Neural crest cell (in vitro differentiated cells): ENCODE results near the gene CD101. TPM values are rescaled to one million over a fixed set of nuclear protein-coding genes. Genes with fewer than 3 reads are reported as not detected.

Experiments
- DNase-seq: peaks from one replicate; pipeline ENCODE4 v3.0.0; 2021; ENCODE audit warnings: low read depth, mixed read lengths, low spot score
- H3K27ac Mint-ChIP-seq: one replicate; pipeline ENCODE4 v1.8.0; 2021; ENCODE audit warnings: mild to moderate bottlenecking, mixed read lengths; ENCODE audit not compliant: unreplicated experiment
- H3K27me3 Mint-ChIP-seq: 2 replicates; pipeline ENCODE4 v1.8.0; 2021; ENCODE audit warnings: low read depth, mild to moderate bottlenecking, mixed read lengths
- H3K36me3 Mint-ChIP-seq: 2 replicates; pipeline ENCODE4 v1.8.0; 2021; ENCODE audit warnings: low read depth, mild to moderate bottlenecking, mixed read lengths
- H3K4me1 Mint-ChIP-seq: 2 replicates; pipeline ENCODE4 v1.8.0; 2021; ENCODE audit warnings: mixed read lengths
- H3K4me3 Mint-ChIP-seq: one replicate; pipeline ENCODE4 v1.8.0; 2021; ENCODE audit warnings: mild to moderate bottlenecking, mixed read lengths
- H3K9me3 Mint-ChIP-seq: 2 replicates; pipeline ENCODE4 v1.8.0; 2021; ENCODE audit warnings: mixed read lengths
- total RNA-seq: library from RNA; stranded (reverse); gene quantifications from 2 replicates; pipeline ENCODE4 v1.2.1, GENCODE V29; 2021
- TF ChIP-seq, protein P1 (sequence below): fragments of 200-600 bp; sonication (generic); conservative IDR thresholded peaks from 2 replicates; pipeline ENCODE4 v1.5.0; 2021; ENCODE audit warnings: antibody characterized with exemption, mild to moderate bottlenecking

Gene CD101
- total RNA-seq, 1 donor from 2014 or later: 3.7 TPM

DNA sequence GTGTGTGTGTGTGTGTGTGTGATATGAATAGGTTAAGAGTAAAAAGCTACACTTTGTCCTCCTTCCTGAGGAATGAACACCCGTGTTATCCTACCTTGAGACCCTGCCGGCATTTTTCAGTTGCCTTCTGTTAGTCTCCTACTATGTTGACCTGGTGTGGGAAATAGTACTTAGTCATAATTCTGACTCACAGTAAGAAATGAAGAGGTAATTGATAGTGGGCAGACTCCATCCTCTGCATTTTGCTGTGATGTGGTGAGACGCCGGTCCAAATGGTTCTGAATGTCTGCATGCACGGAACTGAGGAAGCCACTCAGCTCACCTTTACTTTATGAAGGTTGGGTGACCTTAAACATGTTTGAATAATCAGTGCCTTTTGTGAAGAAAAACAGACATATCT is 12.6 kb downstream of the CD101 start:
- H3K27ac Mint-ChIP-seq: no peak overlapping the region
- peaks cover 8% of the 10 kb centered on the region for H3K4me1 Mint-ChIP-seq
- TF ChIP-seq, protein P1, sequence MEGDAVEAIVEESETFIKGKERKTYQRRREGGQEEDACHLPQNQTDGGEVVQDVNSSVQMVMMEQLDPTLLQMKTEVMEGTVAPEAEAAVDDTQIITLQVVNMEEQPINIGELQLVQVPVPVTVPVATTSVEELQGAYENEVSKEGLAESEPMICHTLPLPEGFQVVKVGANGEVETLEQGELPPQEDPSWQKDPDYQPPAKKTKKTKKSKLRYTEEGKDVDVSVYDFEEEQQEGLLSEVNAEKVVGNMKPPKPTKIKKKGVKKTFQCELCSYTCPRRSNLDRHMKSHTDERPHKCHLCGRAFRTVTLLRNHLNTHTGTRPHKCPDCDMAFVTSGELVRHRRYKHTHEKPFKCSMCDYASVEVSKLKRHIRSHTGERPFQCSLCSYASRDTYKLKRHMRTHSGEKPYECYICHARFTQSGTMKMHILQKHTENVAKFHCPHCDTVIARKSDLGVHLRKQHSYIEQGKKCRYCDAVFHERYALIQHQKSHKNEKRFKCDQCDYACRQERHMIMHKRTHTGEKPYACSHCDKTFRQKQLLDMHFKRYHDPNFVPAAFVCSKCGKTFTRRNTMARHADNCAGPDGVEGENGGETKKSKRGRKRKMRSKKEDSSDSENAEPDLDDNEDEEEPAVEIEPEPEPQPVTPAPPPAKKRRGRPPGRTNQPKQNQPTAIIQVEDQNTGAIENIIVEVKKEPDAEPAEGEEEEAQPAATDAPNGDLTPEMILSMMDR: no peak
- no peaks in the 10 kb centered on the region for H3K36me3 Mint-ChIP-seq
- H3K27me3 Mint-ChIP-seq: no peaks in the 10 kb centered on the region
- no peaks in the 10 kb centered on the region for H3K9me3 Mint-ChIP-seq
- H3K4me3 Mint-ChIP-seq: no peak overlapping the region
- no peak for DNase-seq

DNA sequence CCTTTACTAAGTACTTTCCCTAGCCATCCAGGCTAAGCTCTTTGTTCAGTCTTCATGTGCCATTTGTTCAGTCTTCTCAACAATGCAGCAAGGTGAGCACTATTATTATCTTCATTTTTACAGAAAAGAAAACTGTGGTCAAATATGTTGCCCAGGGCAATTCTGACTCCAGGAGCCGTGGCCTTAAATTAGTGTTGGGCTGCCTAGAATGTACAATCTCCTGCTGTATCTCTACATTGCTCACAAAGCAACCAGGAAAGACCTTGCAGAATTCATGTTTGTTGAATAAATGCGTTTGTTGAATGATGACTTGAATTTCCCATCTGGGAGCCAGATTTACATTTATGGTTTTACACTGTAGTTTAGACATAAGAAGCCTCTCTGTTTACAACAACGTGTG is 14.2 kb downstream of the CD101 start:
- Mint-ChIP-seq H3K36me3 (no peaks in the 10 kb centered on the region), H3K9me3 (no peaks in the 10 kb centered on the region)

DNA sequence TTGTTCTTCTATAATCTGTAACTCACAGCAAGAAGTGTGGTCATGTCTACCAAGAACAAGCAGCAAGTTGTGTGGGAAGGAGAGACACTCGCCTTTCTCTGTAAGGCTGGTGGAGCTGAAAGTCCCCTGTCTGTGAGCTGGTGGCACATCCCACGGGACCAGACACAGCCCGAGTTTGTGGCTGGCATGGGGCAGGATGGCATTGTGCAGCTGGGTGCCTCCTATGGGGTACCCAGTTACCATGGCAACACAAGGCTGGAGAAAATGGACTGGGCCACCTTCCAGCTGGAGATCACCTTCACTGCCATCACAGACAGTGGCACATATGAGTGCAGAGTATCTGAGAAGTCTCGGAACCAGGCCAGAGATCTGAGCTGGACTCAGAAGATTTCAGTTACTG is 15.5 kb downstream of the CD101 start:
- Mint-ChIP-seq H3K4me1 (peaks cover 8% of the 10 kb centered on the region), H3K27me3 (no peaks in the 10 kb centered on the region), H3K9me3 (no peaks in the 10 kb centered on the region), H3K27ac (no peak overlapping the region), H3K4me3 (no peak overlapping the region), H3K36me3 (peaks cover 3% of the 10 kb centered on the region)
- no peak for DNase-seq
- TF ChIP-seq, protein P1: no peak

More for the DNA sequence above, 14.2 kb downstream of the CD101 start:
- TF ChIP-seq, protein P1: no peak
- Mint-ChIP-seq H3K27ac (no peak overlapping the region), H3K4me1 (peaks cover 8% of the 10 kb centered on the region), H3K27me3 (no peaks in the 10 kb centered on the region), H3K4me3 (no peak overlapping the region)
- no peak for DNase-seq

DNA sequence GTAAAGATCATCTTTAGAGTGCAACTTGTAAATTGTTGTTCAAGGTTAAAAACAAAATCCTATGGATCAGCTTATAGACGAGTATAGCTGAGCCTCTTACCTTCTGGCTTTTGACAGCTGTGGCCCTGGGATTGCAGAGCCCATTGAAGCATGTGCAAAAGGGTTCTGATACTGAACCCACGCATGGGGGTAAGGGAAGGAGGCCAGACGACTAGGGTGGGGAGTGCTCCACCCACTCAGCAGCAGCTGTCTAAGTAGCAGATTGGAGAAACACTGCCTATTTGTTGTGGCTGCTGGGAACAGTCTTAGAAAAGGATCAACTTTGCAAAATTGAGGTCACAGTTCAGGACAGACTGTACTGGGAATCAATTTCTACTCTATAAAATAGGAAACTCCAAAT is 16.1 kb downstream of the CD101 start:
- Mint-ChIP-seq H3K27ac (no peak overlapping the region), H3K4me1 (peaks cover 8% of the 10 kb centered on the region), H3K4me3 (no peak overlapping the region), H3K27me3 (no peaks in the 10 kb centered on the region), H3K9me3 (no peaks in the 10 kb centered on the region), H3K36me3 (peaks cover 3% of the 10 kb centered on the region)
- DNase-seq: no peak
- TF ChIP-seq, protein P1: no peak

DNA sequence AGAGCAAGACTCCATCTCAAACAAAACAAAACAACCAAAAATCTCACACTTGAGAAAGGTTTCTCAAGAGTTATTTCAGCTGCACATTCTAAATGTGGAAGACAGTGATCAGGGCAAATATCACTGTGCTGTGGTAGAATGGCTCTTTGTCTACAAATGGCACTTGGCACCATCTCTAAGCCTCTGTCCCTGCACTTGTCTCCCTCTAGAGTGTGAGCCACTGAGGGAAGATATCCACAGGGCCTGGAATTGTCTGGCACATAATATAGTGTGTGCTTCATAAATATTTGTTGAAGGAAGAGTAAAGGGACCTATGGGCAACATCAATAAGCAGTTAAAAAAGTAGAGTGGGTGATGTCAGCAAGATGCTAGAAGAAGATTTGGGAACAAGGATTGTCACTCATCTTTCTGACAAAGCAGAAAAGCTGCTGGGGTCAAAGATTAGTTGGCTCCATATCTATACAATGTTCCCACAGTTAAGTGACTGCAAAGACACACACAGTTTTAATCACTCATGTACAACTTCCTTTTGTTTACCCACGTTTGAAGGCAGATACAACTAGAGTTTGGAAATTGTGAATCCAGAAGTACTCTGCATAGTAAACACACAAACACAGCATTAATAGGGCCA is 19.1 kb downstream of the CD101 start:
- peaks cover 8% of the 10 kb centered on the region for H3K4me1 Mint-ChIP-seq
- H3K36me3 Mint-ChIP-seq: peaks cover 3% of the 10 kb centered on the region
- H3K27ac Mint-ChIP-seq: no peak overlapping the region
- no peak for DNase-seq
- TF ChIP-seq, protein P1: no peak
- no peak overlapping the region for H3K4me3 Mint-ChIP-seq
- no peaks in the 10 kb centered on the region for H3K9me3 Mint-ChIP-seq
- H3K27me3 Mint-ChIP-seq: no peaks in the 10 kb centered on the region
